Measurements from ENCODE around the gene CDCA3. TPM values are rescaled to one million over a fixed set of nuclear protein-coding genes. Genes with fewer than 3 reads are reported as not detected.
"Not testable (repeated sequence)": the region's sequence is repeated elsewhere in the genome, so short reads cannot be mapped to it uniquely, and the experiment has no call there.

Gene CDCA3
- total RNA-seq, 1 donor from 2014 or later, result 2.9 TPM

- Histone ChIP-seq H3K27me3 (ENCODE audit: low read depth) (no peaks in the 10 kb centered on the region), H3K4me1 (peaks cover 32% of the 10 kb centered on the region), H3K9me3 (no peaks in the 10 kb centered on the region), H3K4me3 (peak overlapping the region; percentile 61), H3K27ac (peak overlapping the region; percentile 94), H3K36me3 (no peaks in the 10 kb centered on the region)
- ATAC-seq, result peak; percentile 0 to 4
- DNase-seq, result no peak
- intact Hi-C loops (cut with DNase I), result no loop called here
- TF ChIP-seq CTCF (IDR thresholded peaks at IDR 0.05), result no peak
Observed at GRCh38 chr12:6891646-6892001, 40.5 kb upstream of the CDCA3 start.

- Histone ChIP-seq H3K9me3 (no peaks in the 10 kb centered on the region), H3K27ac (peak overlapping the region; percentile 94), H3K4me1 (peaks cover 32% of the 10 kb centered on the region), H3K27me3 (ENCODE audit: low read depth) (no peaks in the 10 kb centered on the region), H3K36me3 (no peaks in the 10 kb centered on the region), H3K4me3 (peak overlapping the region; percentile 61)
- peak; percentile 91 for TF ChIP-seq CTCF (IDR thresholded peaks at IDR 0.05)
- ATAC-seq (peak; percentile 98 to 100), DNase-seq (peak; percentile 99)
- intact Hi-C loops (cut with DNase I), result no loop called here
Observed at GRCh38 chr12:6890789-6891645, 39.9 kb upstream of the CDCA3 start.

GRCh38 chr12:6889775-6890573 lies 38.9 kb upstream of the CDCA3 start:
- H3K27me3 ChIP-seq (ENCODE audit: low read depth); intact Hi-C loops (cut with DNase I); H3K36me3 ChIP-seq; H3K4me3 ChIP-seq; DNase-seq; H3K9me3 ChIP-seq; ATAC-seq: not testable (repeated sequence)
- Histone ChIP-seq H3K4me1 (peaks cover 32% of the 10 kb centered on the region), H3K27ac (peak overlapping the region; percentile 94)

- Histone ChIP-seq H3K4me1 (peaks cover 32% of the 10 kb centered on the region), H3K36me3 (peaks cover 17% of the 10 kb centered on the region)
- H3K9me3 ChIP-seq; intact Hi-C loops (cut with DNase I); H3K27ac ChIP-seq; H3K4me3 ChIP-seq; DNase-seq; H3K27me3 ChIP-seq (ENCODE audit: low read depth); ATAC-seq: not testable (repeated sequence)
Observed at GRCh38 chr12:6888794-6889193, 37.7 kb upstream of the CDCA3 start.

GRCh38 chr12:6888360-6888759 lies 37.3 kb upstream of the CDCA3 start:
- Histone ChIP-seq H3K4me3 (no peak overlapping the region), H3K27me3 (ENCODE audit: low read depth) (no peaks in the 10 kb centered on the region), H3K36me3 (peaks cover 21% of the 10 kb centered on the region), H3K4me1 (peaks cover 32% of the 10 kb centered on the region), H3K27ac (no peak overlapping the region), H3K9me3 (no peaks in the 10 kb centered on the region)
- no peak for ATAC-seq
- no peak for DNase-seq
- intact Hi-C loops (cut with DNase I), result no loop called here
- no peak for TF ChIP-seq CTCF (IDR thresholded peaks at IDR 0.05)

- Histone ChIP-seq H3K9me3 (no peaks in the 10 kb centered on the region), H3K4me1 (peaks cover 32% of the 10 kb centered on the region), H3K27me3 (ENCODE audit: low read depth) (no peaks in the 10 kb centered on the region), H3K4me3 (no peak overlapping the region), H3K27ac (peak overlapping the region; percentile 79), H3K36me3 (peaks cover 22% of the 10 kb centered on the region)
- TF ChIP-seq CTCF (IDR thresholded peaks at IDR 0.05), result no peak
- ATAC-seq, result peak; percentile 5 to 43
- peak; percentile 77 for DNase-seq
- intact Hi-C loops (cut with DNase I), result no loop called here
Observed at GRCh38 chr12:6887460-6887859, 36.4 kb upstream of the CDCA3 start.

- intact Hi-C loops (cut with DNase I); H3K27me3 ChIP-seq (ENCODE audit: low read depth); H3K4me3 ChIP-seq; DNase-seq; H3K9me3 ChIP-seq: not testable (repeated sequence)
- peak in 1 of 2 donors; percentile 16 for ATAC-seq
- Histone ChIP-seq H3K36me3 (peaks cover 22% of the 10 kb centered on the region), H3K4me1 (peaks cover 26% of the 10 kb centered on the region), H3K27ac (peak overlapping the region; percentile 79)
Observed at GRCh38 chr12:6886206-6886999, 35.3 kb upstream of the CDCA3 start.

Measured in lower lobe of right lung (tissue), 2 donors.